Keratinocyte (primary cell): ENCODE measurements around the gene PHLDB3.

ENCODE experiments used
- EZH2 ChIP-seq: IDR thresholded peaks from one replicate; pipeline ENCODE4 v1.6.1; 2012; ENCODE audit warnings: inconsistent platforms, mild to moderate bottlenecking, low read length, moderate library complexity
- TF ChIP-seq, protein P1 (sequence below), 3 experiments: IDR thresholded peaks in 1 of 3; conservative IDR thresholded peaks in 1 of 3; optimal IDR thresholded peaks in 1 of 3; 2 replicates in 2 of 3; 3 replicates in 1 of 3; pipeline versions ENCODE3 to v1.5.1; 2011; ENCODE audit warnings: low read length in 3 of 3, mild to moderate bottlenecking in 3 of 3, moderate library complexity in 2 of 3, control low read depth in 1 of 3, inconsistent platforms in 1 of 3; ENCODE audit not compliant: insufficient read depth in 2 of 3; ENCODE audit errors: extremely low read depth in 1 of 3

DNA sequence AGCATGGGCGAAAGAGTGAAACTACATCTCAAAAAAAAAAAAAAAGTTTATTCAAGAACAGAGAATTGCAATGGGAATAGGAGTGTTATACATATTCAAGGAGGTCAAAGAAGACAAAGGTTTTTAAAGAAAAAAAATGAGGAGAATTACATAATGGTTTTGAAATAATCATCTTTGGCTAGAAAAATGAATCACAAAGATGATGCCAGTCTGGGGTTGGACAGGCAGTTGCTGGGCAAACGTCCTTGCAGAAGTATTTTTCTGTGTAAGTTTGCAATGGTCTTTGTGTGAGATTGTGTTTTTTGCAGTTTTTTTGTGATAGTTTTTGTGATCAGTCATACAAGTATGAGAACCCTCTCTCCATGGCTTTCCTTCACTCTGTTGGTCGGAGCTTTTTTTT, 62.8 kb downstream of the PHLDB3 start:
- TF ChIP-seq, protein P1, sequence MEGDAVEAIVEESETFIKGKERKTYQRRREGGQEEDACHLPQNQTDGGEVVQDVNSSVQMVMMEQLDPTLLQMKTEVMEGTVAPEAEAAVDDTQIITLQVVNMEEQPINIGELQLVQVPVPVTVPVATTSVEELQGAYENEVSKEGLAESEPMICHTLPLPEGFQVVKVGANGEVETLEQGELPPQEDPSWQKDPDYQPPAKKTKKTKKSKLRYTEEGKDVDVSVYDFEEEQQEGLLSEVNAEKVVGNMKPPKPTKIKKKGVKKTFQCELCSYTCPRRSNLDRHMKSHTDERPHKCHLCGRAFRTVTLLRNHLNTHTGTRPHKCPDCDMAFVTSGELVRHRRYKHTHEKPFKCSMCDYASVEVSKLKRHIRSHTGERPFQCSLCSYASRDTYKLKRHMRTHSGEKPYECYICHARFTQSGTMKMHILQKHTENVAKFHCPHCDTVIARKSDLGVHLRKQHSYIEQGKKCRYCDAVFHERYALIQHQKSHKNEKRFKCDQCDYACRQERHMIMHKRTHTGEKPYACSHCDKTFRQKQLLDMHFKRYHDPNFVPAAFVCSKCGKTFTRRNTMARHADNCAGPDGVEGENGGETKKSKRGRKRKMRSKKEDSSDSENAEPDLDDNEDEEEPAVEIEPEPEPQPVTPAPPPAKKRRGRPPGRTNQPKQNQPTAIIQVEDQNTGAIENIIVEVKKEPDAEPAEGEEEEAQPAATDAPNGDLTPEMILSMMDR (optimal IDR thresholded peaks at IDR 0.05 in 1 of 3, IDR thresholded peaks at IDR 0.05 in 1 of 3, conservative IDR thresholded peaks at IDR 0.05 in 1 of 3; ENCODE audit: extremely low read depth in 1 of 3, insufficient read depth in 2 of 3, low read length in 3 of 3): no peak
- TF ChIP-seq EZH2: no peak
